Measurements from ENCODE around the gene BRCC3.
A peak's percentile ranks its signal among the peaks of the same experiment; 100 is the strongest.

BRCC3 gene

GRCh38 chrX:155056471-155056870 is 14.8 kb upstream of the BRCC3 start:
- H3K4me3 ChIP-seq (ENCODE audit: low read depth, low read length), result no peak overlapping the region
- DNase-seq (ENCODE audit: low read depth), result no peak

- peak; percentile 21 for DNase-seq (ENCODE audit: low read depth)
- no peak overlapping the region for H3K4me3 ChIP-seq (ENCODE audit: low read depth, low read length)
These were observed 14.2 kb upstream of the BRCC3 start for GRCh38 chrX:155056877-155057792.

- no peak overlapping the region for H3K4me3 ChIP-seq (ENCODE audit: low read depth, low read length)
- no peak for DNase-seq (ENCODE audit: low read depth)
These were observed 9.5 kb upstream of the BRCC3 start for GRCh38 chrX:155061760-155062159.

- H3K4me3 ChIP-seq (ENCODE audit: low read depth, low read length), result no peak overlapping the region
- peak; percentile 35 for DNase-seq (ENCODE audit: low read depth)
These were observed 6.1 kb upstream of the BRCC3 start for GRCh38 chrX:155065035-155065734.

GRCh38 chrX:155068165-155068564 is 3.1 kb upstream of the BRCC3 start:
- no peak overlapping the region for H3K4me3 ChIP-seq (ENCODE audit: low read depth, low read length)
- peak; percentile 46 for DNase-seq (ENCODE audit: low read depth)

GRCh38 chrX:155069414-155069813 is 1.9 kb upstream of the BRCC3 start:
- DNase-seq (ENCODE audit: low read depth), result no peak
- H3K4me3 ChIP-seq (ENCODE audit: low read depth, low read length), result peak overlapping the region; percentile 62

- peak overlapping the region; percentile 62 for H3K4me3 ChIP-seq (ENCODE audit: low read depth, low read length)
- DNase-seq (ENCODE audit: low read depth), result no peak
These were observed 1.3 kb upstream of the BRCC3 start for GRCh38 chrX:155070038-155070437.

GRCh38 chrX:155070663-155070974 is 689 bp upstream of the BRCC3 start:
- H3K4me3 ChIP-seq (ENCODE audit: low read depth, low read length), result peak overlapping the region; percentile 62
- no peak for DNase-seq (ENCODE audit: low read depth)

GRCh38 chrX:155071694-155072280 is 479 bp downstream of the BRCC3 start:
- DNase-seq (ENCODE audit: low read depth), result no peak
- H3K4me3 ChIP-seq (ENCODE audit: low read depth, low read length), result peak overlapping the region; percentile 70

GRCh38 chrX:155086202-155086840 is 15.0 kb downstream of the BRCC3 start:
- DNase-seq (ENCODE audit: low read depth), result no peak

GRCh38 chrX:155086961-155087735 is 15.8 kb downstream of the BRCC3 start:
- no peak overlapping the region for H3K4me3 ChIP-seq (ENCODE audit: low read depth, low read length)
- DNase-seq (ENCODE audit: low read depth), result no peak

More at GRCh38 chrX:155086202-155086840, 15.0 kb downstream of the BRCC3 start:
- H3K4me3 ChIP-seq (ENCODE audit: low read depth, low read length), result no peak overlapping the region

- DNase-seq (ENCODE audit: low read depth), result no peak
- no peak overlapping the region for H3K4me3 ChIP-seq (ENCODE audit: low read depth, low read length)
These were observed 23.3 kb downstream of the BRCC3 start for GRCh38 chrX:155094468-155095061.

- no peak for DNase-seq (ENCODE audit: low read depth)
- H3K4me3 ChIP-seq (ENCODE audit: low read depth, low read length), result no peak overlapping the region
These were observed 34.6 kb downstream of the BRCC3 start for GRCh38 chrX:155105919-155106318.

- DNase-seq (ENCODE audit: low read depth), result no peak
- H3K4me3 ChIP-seq (ENCODE audit: low read depth, low read length), result no peak overlapping the region
These were observed 37.1 kb downstream of the BRCC3 start for GRCh38 chrX:155108427-155108826.

GRCh38 chrX:155112171-155112570 is 40.9 kb downstream of the BRCC3 start:
- DNase-seq (ENCODE audit: low read depth), result no peak
- no peak overlapping the region for H3K4me3 ChIP-seq (ENCODE audit: low read depth, low read length)

GRCh38 chrX:155113097-155113496 is 41.8 kb downstream of the BRCC3 start:
- no peak overlapping the region for H3K4me3 ChIP-seq (ENCODE audit: low read depth, low read length)
- no peak for DNase-seq (ENCODE audit: low read depth)

- no peak for DNase-seq (ENCODE audit: low read depth)
- no peak overlapping the region for H3K4me3 ChIP-seq (ENCODE audit: low read depth, low read length)
These were observed 44.0 kb downstream of the BRCC3 start for GRCh38 chrX:155115174-155115819.

- H3K4me3 ChIP-seq (ENCODE audit: low read depth, low read length), result no peak overlapping the region
- no peak for DNase-seq (ENCODE audit: low read depth)
These were observed 56.2 kb downstream of the BRCC3 start for GRCh38 chrX:155127465-155127864.

Data from skeletal muscle cell (primary cell).